HCT116 (cell line): ENCODE results near the gene GRIN2D. TPM values are rescaled to one million over a fixed set of nuclear protein-coding genes. Genes with fewer than 3 reads are reported as not detected.

Experiments used
- ATAC-seq: fragments of 200-7000 bp; cut with Tn5 transposase; 2 replicates; pipeline ENCODE4 v1.9.1; 2020; ENCODE audit warnings: mild to moderate bottlenecking, moderate library complexity
- BruUV-seq: library from RNA; stranded (reverse); fragments of 400-500 nt; replicated peaks from 2 replicates; lab custom pipeline; 2021; lab: Mats Ljungman, UMichigan
- CTCF ChIA-PET: fragments of 300-600 bp; sonication (Branson Sonifier 250); formaldehyde crosslinking; loops from one replicate; lab custom pipeline; 2021; ENCODE audit warnings: antibody characterized with exemption; lab: Charles Lee
- POLR2A ChIA-PET: fragments of 300-600, 350-600 bp; sonication (Branson Sonifier 250); formaldehyde crosslinking; loops from one replicate; lab custom pipeline; 2021; ENCODE audit warnings: antibody characterized with exemption; lab: Charles Lee
- RAD21 ChIA-PET, 2 experiments: fragments of 300-600 bp; sonication (Branson Sonifier 250); formaldehyde crosslinking; loops; one replicate each; lab custom pipeline; 2023; ENCODE audit warnings: low total read pairs in 2 of 2; ENCODE audit not compliant: uncharacterized antibody in 2 of 2, unreplicated experiment in 2 of 2, low non-redundant PET in 1 of 2; lab: Charles Lee
- DNase-seq: peaks from one replicate; pipeline ENCODE4 v3.0.0-alpha.2; 2010; ENCODE audit warnings: low read depth, low spot score
- H2AFZ ChIP-seq: fragments of 200-600 bp; shearing (Covaris generic), sonication (generic); 2 replicates; pipeline ENCODE4 v1.6.1; 2017; ENCODE audit warnings: low read depth, mixed run types, mixed read lengths, antibody characterized with exemption, low read length; ENCODE audit not compliant: poor library complexity, severe bottlenecking
- H3K27ac ChIP-seq: 2 replicates; pipeline ENCODE4 v1.5.1; 2012; ENCODE audit warnings: low read depth, low read length
- H3K27me3 ChIP-seq: fragments of 200-600 bp; sonication (generic); 2 replicates; pipeline ENCODE4 v1.6.1; 2016; ENCODE audit warnings: mixed run types, low read length, mixed read lengths; ENCODE audit not compliant: insufficient read depth
- H3K36me3 ChIP-seq, 2 experiments: fragments of 200-500 bp in 1 of 2; fragments of 200-600 bp in 1 of 2; sonication (Bioruptor generic) in 1 of 2; sonication (generic) in 1 of 2; 2 replicates each; pipeline versions ENCODE4 v1.5.1 to v1.6.1; 2014 to 2016; ENCODE audit warnings: low read length in 2 of 2, inconsistent platforms in 1 of 2, mixed read lengths in 1 of 2, mixed run types in 1 of 2; ENCODE audit not compliant: insufficient read depth in 2 of 2, control insufficient read depth in 1 of 2
- H3K4me1 ChIP-seq, 2 experiments: fragments of 200-600 bp in 1 of 2; sonication (generic) in 1 of 2; 2 replicates each; pipeline versions ENCODE4 v1.5.1 to v1.6.1; 2012 to 2017; ENCODE audit warnings: low read length in 2 of 2, inconsistent platforms in 1 of 2, mild to moderate bottlenecking in 1 of 2, mixed read lengths in 1 of 2, mixed run types in 1 of 2, moderate library complexity in 1 of 2; ENCODE audit not compliant: insufficient read depth in 2 of 2, control insufficient read depth in 1 of 2
- H3K4me2 ChIP-seq: fragments of 200-600 bp; sonication (generic); 2 replicates; pipeline ENCODE4 v1.6.1; 2017; ENCODE audit warnings: mixed run types, low read length, mixed read lengths
- H3K4me3 ChIP-seq, 2 experiments: fragments of 200-600 bp in 1 of 2; sonication (generic) in 1 of 2; replicated peaks in 1 of 2; 2 replicates each; pipeline ENCODE4 v1.5.1; 2011 to 2016; ENCODE audit warnings: low read length in 2 of 2, control low read depth in 1 of 2, low read depth in 1 of 2, mild to moderate bottlenecking in 1 of 2, mixed read lengths in 1 of 2, mixed run types in 1 of 2
- H3K79me2 ChIP-seq: fragments of 200-600 bp; sonication (generic); 2 replicates; pipeline ENCODE4 v1.6.1; 2017; ENCODE audit warnings: mild to moderate bottlenecking, mixed run types, low read length, moderate library complexity, mixed read lengths; ENCODE audit not compliant: insufficient read depth
- H3K9ac ChIP-seq: fragments of 200-600 bp; sonication (generic); 2 replicates; pipeline ENCODE4 v1.6.1; 2016; ENCODE audit warnings: low read length, mixed read lengths
- H3K9me2 ChIP-seq: fragments of 200-600 bp; sonication (generic), shearing (Covaris generic); 2 replicates; pipeline ENCODE4 v1.6.1; 2017; ENCODE audit warnings: mixed run types, mild to moderate bottlenecking, moderate library complexity; ENCODE audit not compliant: insufficient read depth
- H3K9me3 ChIP-seq, 2 experiments: fragments of 200-500 bp in 1 of 2; fragments of 200-600 bp in 1 of 2; sonication (Bioruptor generic) in 1 of 2; sonication (generic) in 1 of 2; 2 replicates each; pipeline ENCODE4 v1.6.1; 2014 to 2017; ENCODE audit warnings: low read length in 2 of 2, mixed read lengths in 2 of 2, inconsistent platforms in 1 of 2, low read depth in 1 of 2, mild to moderate bottlenecking in 1 of 2, mixed run types in 1 of 2, moderate library complexity in 1 of 2; ENCODE audit not compliant: control insufficient read depth in 1 of 2, insufficient read depth in 1 of 2
- H4K20me1 ChIP-seq: fragments of 200-600 bp; sonication (generic), shearing (Covaris generic); 2 replicates; pipeline ENCODE4 v1.6.1; 2017; ENCODE audit warnings: mixed run types, mild to moderate bottlenecking, moderate library complexity; ENCODE audit not compliant: insufficient read depth
- CBX3 ChIP-seq: IDR thresholded peaks from 2 replicates; pipeline ENCODE4 v1.6.1; 2012; ENCODE audit warnings: low read depth
- CEBPB ChIP-seq: IDR thresholded peaks from 2 replicates; pipeline ENCODE4 v1.6.1; 2012; ENCODE audit warnings: low read depth
- EGR1 ChIP-seq: IDR thresholded peaks from 2 replicates; pipeline ENCODE4 v1.6.1; 2012; ENCODE audit warnings: low read depth
- ELF1 ChIP-seq: IDR thresholded peaks from 2 replicates; pipeline ENCODE4 v1.6.1; 2012; ENCODE audit warnings: low read depth, borderline replicate concordance
- EZH2 ChIP-seq: fragments of 200-600 bp; sonication (generic); IDR thresholded peaks from 2 replicates; pipeline ENCODE4 v1.6.1; 2017; ENCODE audit warnings: antibody characterized with exemption, mixed run types
- EZH2phosphoT487 ChIP-seq: fragments of 200-600 bp; IDR thresholded peaks from 2 replicates; pipeline ENCODE4 v1.6.1; 2018; ENCODE audit warnings: antibody characterized with exemption, borderline replicate concordance
- FOSL1 ChIP-seq: IDR thresholded peaks from 2 replicates; pipeline ENCODE4 v1.6.1; 2012; ENCODE audit warnings: low read depth
- JUND ChIP-seq: IDR thresholded peaks from 2 replicates; pipeline ENCODE4 v1.6.1; 2012
- POLR2A ChIP-seq: IDR thresholded peaks from 2 replicates; pipeline ENCODE4 v1.7.0; 2011; ENCODE audit warnings: borderline replicate concordance; ENCODE audit not compliant: insufficient read depth, insufficient read length; ENCODE audit errors: extremely low read depth
- POLR2AphosphoS5 ChIP-seq: IDR thresholded peaks from 2 replicates; pipeline ENCODE4 v1.6.1; 2011; ENCODE audit warnings: mild to moderate bottlenecking, low read depth, low read length, moderate library complexity
- RAD21 ChIP-seq: IDR thresholded peaks from 2 replicates; pipeline ENCODE4 v1.6.1; 2012; ENCODE audit warnings: low read depth, mild to moderate bottlenecking
- SP1 ChIP-seq: IDR thresholded peaks from 2 replicates; pipeline ENCODE4 v1.6.1; 2012; ENCODE audit warnings: low read depth
- SRF ChIP-seq: IDR thresholded peaks from 2 replicates; pipeline ENCODE4 v1.6.1; 2012; ENCODE audit warnings: low read depth
- TCF7L2 ChIP-seq: IDR thresholded peaks from 2 replicates; pipeline ENCODE4 v1.7.0; 2011; ENCODE audit warnings: borderline replicate concordance, inconsistent platforms; ENCODE audit not compliant: insufficient read depth, insufficient read length; ENCODE audit errors: extremely low read depth
- YY1 ChIP-seq: IDR thresholded peaks from 2 replicates; pipeline ENCODE4 v1.6.1; 2011; ENCODE audit warnings: low read length, low read depth, moderate library complexity, mild to moderate bottlenecking; ENCODE audit not compliant: insufficient replicate concordance; ENCODE audit errors: extremely low read depth
- ZFX ChIP-seq: fragments of 450-650 bp; IDR thresholded peaks from 2 replicates; pipeline ENCODE4 v1.6.1; 2017
- ZNF274 ChIP-seq: fragments of 200-500 bp; sonication (Bioruptor generic); IDR thresholded peaks from 2 replicates; pipeline ENCODE4 v1.6.1; 2014; ENCODE audit warnings: mild to moderate bottlenecking, low read depth, low read length, inconsistent platforms
- intact Hi-C: fragments of 100-400 bp; cut with micrococcal nuclease; formaldehyde crosslinking; loops from 2 replicates; pipeline ENCODE4 v1.10.0; 2022
- total RNA-seq: library from RNA; stranded (reverse); gene quantifications from one replicate; pipeline ENCODE4 v1.2.1, GENCODE V29; 2021; ENCODE audit not compliant: unreplicated experiment
- TF ChIP-seq, protein P1 (sequence below): IDR thresholded peaks from 2 replicates; pipeline ENCODE4 v1.6.1; 2011; ENCODE audit warnings: mild to moderate bottlenecking, low read length, moderate library complexity; ENCODE audit not compliant: insufficient replicate concordance; ENCODE audit errors: extremely low read depth
- TF ChIP-seq, protein P2 (sequence below): IDR thresholded peaks from 2 replicates; pipeline ENCODE4 v1.6.1; 2012
- TF ChIP-seq, protein P3 (sequence below): IDR thresholded peaks from 2 replicates; pipeline ENCODE4 v1.6.1; 2012; ENCODE audit warnings: low read depth

GRIN2D gene
- total RNA-seq, 1 experiment from 2014 or later, result 26.2 TPM

DNA sequence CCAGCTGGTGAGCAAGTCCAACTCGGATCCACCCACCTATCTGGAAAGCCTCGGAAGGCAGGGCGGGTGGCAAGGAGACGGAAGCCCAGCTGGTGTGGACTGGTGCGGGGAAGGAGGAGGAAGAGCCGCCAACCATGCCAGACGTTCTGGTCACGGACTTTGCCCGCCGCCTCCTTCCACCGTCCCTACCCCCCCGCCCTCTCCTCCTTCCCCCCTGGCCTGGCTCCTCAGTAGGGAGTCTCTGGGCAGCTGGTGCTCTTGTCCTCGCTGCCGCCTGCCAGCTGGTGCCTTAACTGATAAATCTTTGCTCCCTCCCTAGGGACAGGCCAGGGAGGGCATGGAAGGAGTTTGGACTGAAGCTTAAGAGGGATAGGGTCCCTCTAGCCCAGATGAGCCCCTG, 24.5 kb upstream of the GRIN2D start:
- H3K79me2 ChIP-seq, result no peaks in the 10 kb centered on the region
- no peak overlapping the region for H3K27ac ChIP-seq
- no TSS peak for BruUV-seq
- H3K9me2 ChIP-seq, result no peaks in the 10 kb centered on the region
- H3K36me3 ChIP-seq, result no peaks in the 10 kb centered on the region
- ChIA-PET RAD21 (interaction anchor here in 1 of 2 experiments (0.6 kb wide), 1 partner anchor 240 kb away, joined by 3 read pairs; no protein-coding TSS in a partner anchor), CTCF (no interaction called here), POLR2A (no interaction called here)
- no peak for TF ChIP-seq ZNF274
- TF ChIP-seq SRF, result no peak
- no peak for TF ChIP-seq POLR2A
- TF ChIP-seq FOSL1, result no peak
- TF ChIP-seq EGR1, result no peak
- TF ChIP-seq CEBPB, result no peak
- TF ChIP-seq, protein P1, sequence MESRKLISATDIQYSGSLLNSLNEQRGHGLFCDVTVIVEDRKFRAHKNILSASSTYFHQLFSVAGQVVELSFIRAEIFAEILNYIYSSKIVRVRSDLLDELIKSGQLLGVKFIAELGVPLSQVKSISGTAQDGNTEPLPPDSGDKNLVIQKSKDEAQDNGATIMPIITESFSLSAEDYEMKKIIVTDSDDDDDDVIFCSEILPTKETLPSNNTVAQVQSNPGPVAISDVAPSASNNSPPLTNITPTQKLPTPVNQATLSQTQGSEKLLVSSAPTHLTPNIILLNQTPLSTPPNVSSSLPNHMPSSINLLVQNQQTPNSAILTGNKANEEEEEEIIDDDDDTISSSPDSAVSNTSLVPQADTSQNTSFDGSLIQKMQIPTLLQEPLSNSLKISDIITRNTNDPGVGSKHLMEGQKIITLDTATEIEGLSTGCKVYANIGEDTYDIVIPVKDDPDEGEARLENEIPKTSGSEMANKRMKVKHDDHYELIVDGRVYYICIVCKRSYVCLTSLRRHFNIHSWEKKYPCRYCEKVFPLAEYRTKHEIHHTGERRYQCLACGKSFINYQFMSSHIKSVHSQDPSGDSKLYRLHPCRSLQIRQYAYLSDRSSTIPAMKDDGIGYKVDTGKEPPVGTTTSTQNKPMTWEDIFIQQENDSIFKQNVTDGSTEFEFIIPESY, result no peak
- TF ChIP-seq ZFX, result no peak
- TF ChIP-seq, protein P2, sequence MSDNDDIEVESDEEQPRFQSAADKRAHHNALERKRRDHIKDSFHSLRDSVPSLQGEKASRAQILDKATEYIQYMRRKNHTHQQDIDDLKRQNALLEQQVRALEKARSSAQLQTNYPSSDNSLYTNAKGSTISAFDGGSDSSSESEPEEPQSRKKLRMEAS, result no peak
- no peak for TF ChIP-seq SP1
- TF ChIP-seq, protein P3, sequence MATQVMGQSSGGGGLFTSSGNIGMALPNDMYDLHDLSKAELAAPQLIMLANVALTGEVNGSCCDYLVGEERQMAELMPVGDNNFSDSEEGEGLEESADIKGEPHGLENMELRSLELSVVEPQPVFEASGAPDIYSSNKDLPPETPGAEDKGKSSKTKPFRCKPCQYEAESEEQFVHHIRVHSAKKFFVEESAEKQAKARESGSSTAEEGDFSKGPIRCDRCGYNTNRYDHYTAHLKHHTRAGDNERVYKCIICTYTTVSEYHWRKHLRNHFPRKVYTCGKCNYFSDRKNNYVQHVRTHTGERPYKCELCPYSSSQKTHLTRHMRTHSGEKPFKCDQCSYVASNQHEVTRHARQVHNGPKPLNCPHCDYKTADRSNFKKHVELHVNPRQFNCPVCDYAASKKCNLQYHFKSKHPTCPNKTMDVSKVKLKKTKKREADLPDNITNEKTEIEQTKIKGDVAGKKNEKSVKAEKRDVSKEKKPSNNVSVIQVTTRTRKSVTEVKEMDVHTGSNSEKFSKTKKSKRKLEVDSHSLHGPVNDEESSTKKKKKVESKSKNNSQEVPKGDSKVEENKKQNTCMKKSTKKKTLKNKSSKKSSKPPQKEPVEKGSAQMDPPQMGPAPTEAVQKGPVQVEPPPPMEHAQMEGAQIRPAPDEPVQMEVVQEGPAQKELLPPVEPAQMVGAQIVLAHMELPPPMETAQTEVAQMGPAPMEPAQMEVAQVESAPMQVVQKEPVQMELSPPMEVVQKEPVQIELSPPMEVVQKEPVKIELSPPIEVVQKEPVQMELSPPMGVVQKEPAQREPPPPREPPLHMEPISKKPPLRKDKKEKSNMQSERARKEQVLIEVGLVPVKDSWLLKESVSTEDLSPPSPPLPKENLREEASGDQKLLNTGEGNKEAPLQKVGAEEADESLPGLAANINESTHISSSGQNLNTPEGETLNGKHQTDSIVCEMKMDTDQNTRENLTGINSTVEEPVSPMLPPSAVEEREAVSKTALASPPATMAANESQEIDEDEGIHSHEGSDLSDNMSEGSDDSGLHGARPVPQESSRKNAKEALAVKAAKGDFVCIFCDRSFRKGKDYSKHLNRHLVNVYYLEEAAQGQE, result no peak
- TF ChIP-seq ELF1, result no peak
- TF ChIP-seq CBX3, result no peak
- TF ChIP-seq RAD21, result no peak
- TF ChIP-seq EZH2, result no peak
- no peak for TF ChIP-seq JUND
- no peak for TF ChIP-seq TCF7L2
- no peak for TF ChIP-seq YY1
- TF ChIP-seq EZH2phosphoT487, result no peak
- no peak for TF ChIP-seq POLR2AphosphoS5
- intact Hi-C loops, result no loop called here
- H3K9me3 ChIP-seq, result no peaks in the 10 kb centered on the region
- H3K27me3 ChIP-seq, result no peaks in the 10 kb centered on the region
- H3K4me2 ChIP-seq, result no peak overlapping the region
- no peak overlapping the region for H3K9ac ChIP-seq
- H3K4me3 ChIP-seq, result no peak overlapping the region
- H3K4me1 ChIP-seq, result peaks cover 19 to 27% of the 10 kb centered on the region in 2 experiments
- no peak for ATAC-seq
- H4K20me1 ChIP-seq, result no peaks in the 10 kb centered on the region
- H2AFZ ChIP-seq, result no peak overlapping the region
- no peak for DNase-seq
